Glomerular endothelial cell (primary cell): ENCODE measurements around the gene TANC1. TPM values are rescaled to one million over a fixed set of nuclear protein-coding genes. Genes with fewer than 3 reads are reported as not detected.

Experiments
- DNase-seq: peaks from one replicate; pipeline ENCODE4 v3.0.0-alpha.2; 2011; ENCODE audit warnings: low read depth, low spot score; ENCODE audit errors: extremely low read depth
- total RNA-seq: library from RNA; depleted of rRNA; stranded (reverse); fragments of >200 nt; gene quantifications from 2 replicates; pipeline ENCODE4 v1.2.3, GENCODE V29; 2015

TANC1 gene
- total RNA-seq, 1 donor from 2014 or later = 103 TPM

GRCh38 chr2:158993721-158994587, 25.5 kb downstream of the TANC1 start:
- DNase-seq = no peak

- no peak for DNase-seq
Measured at GRCh38 chr2:158994920-158995676, 26.7 kb downstream of the TANC1 start.

- no peak for DNase-seq
Measured at GRCh38 chr2:158995677-158996049, 27.2 kb downstream of the TANC1 start.

GRCh38 chr2:158996378-158996993, 28.0 kb downstream of the TANC1 start:
- DNase-seq = no peak

- no peak for DNase-seq
Measured at GRCh38 chr2:158997037-158997790, 28.8 kb downstream of the TANC1 start.

GRCh38 chr2:158998551-158999248, 30.3 kb downstream of the TANC1 start:
- peak; percentile 64 for DNase-seq

- peak; percentile 29 for DNase-seq
Measured at GRCh38 chr2:158999458-158999857, 31.0 kb downstream of the TANC1 start.

- no peak for DNase-seq
Measured at GRCh38 chr2:159000072-159000471, 31.6 kb downstream of the TANC1 start.

GRCh38 chr2:159002462-159003111, 34.1 kb downstream of the TANC1 start:
- DNase-seq = no peak

- DNase-seq = no peak
Measured at GRCh38 chr2:159003555-159003954, 35.1 kb downstream of the TANC1 start.

GRCh38 chr2:159004849-159005248, 36.4 kb downstream of the TANC1 start:
- no peak for DNase-seq

GRCh38 chr2:159009940-159010339, 41.5 kb downstream of the TANC1 start:
- DNase-seq = no peak

- DNase-seq = no peak
Measured at GRCh38 chr2:159010340-159010739, 41.9 kb downstream of the TANC1 start.

- no peak for DNase-seq
Measured at GRCh38 chr2:159010963-159011362, 42.5 kb downstream of the TANC1 start.

GRCh38 chr2:159012142-159012541, 43.7 kb downstream of the TANC1 start:
- no peak for DNase-seq

GRCh38 chr2:159013103-159013502, 44.7 kb downstream of the TANC1 start:
- DNase-seq = no peak

- DNase-seq = no peak
Measured at GRCh38 chr2:159015174-159015573, 46.7 kb downstream of the TANC1 start.

- no peak for DNase-seq
Measured at GRCh38 chr2:159015823-159016222, 47.4 kb downstream of the TANC1 start.

- DNase-seq = no peak
Measured at GRCh38 chr2:159017837-159018236, 49.4 kb downstream of the TANC1 start.

GRCh38 chr2:159019021-159019420, 50.6 kb downstream of the TANC1 start:
- DNase-seq = no peak
